Testis (tissue), 2 donors: ENCODE data around the gene PFDN5.

Source experiments
- POLR2A ChIP-seq: fragments of 450-650 bp; IDR thresholded peaks from one replicate; pipeline ENCODE4 v1.6.1; 2017; ENCODE audit warnings: antibody characterized with exemption, mild to moderate bottlenecking, moderate library complexity
- TF ChIP-seq, protein P1 (sequence below), 3 experiments: fragments of 450-650 bp in 2 of 3; fragments of 200-600 bp in 1 of 3; sonication (generic) in 1 of 3; IDR thresholded peaks; one replicate each; pipeline ENCODE4 v1.5.1; 2016 to 2019; ENCODE audit warnings: antibody characterized with exemption in 3 of 3, mild to moderate bottlenecking in 2 of 3, moderate library complexity in 1 of 3

DNA sequence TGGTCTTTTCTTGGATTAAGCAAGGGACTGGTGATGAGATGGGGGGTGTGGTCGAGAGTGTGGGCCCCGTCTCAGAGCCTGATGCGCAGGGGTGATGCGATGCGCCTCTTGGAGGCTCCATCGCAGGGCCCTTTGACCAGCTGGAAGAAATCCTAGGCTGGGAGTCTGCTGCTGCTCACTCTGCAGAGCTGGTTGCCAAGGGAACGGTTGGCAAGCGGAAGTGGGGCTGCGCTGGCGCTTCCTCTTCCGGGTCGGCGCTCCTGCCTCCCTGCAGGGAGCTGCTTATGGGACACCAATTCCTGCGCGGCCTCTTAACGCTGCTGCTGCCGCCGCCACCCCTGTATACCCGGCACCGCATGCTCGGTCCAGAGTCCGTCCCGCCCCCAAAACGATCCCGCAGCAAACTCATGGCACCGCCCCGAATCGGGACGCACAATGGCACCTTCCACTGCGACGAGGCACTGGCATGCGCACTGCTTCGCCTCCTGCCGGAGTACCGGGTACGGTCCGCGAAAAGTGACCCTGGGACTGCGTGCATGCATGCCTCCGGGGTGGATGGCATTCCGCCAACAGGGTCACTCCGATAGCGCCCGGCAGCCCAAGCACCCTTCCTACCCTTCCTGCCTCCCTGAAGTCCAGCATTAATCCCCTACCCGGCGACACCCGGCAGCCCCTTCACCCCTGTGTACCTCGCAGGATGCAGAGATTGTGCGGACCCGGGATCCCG lies 4.3 kb downstream of the PFDN5 start, which contains the start of gene MYG1:
- TF ChIP-seq POLR2A, result no peak
- TF ChIP-seq, protein P1, sequence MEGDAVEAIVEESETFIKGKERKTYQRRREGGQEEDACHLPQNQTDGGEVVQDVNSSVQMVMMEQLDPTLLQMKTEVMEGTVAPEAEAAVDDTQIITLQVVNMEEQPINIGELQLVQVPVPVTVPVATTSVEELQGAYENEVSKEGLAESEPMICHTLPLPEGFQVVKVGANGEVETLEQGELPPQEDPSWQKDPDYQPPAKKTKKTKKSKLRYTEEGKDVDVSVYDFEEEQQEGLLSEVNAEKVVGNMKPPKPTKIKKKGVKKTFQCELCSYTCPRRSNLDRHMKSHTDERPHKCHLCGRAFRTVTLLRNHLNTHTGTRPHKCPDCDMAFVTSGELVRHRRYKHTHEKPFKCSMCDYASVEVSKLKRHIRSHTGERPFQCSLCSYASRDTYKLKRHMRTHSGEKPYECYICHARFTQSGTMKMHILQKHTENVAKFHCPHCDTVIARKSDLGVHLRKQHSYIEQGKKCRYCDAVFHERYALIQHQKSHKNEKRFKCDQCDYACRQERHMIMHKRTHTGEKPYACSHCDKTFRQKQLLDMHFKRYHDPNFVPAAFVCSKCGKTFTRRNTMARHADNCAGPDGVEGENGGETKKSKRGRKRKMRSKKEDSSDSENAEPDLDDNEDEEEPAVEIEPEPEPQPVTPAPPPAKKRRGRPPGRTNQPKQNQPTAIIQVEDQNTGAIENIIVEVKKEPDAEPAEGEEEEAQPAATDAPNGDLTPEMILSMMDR (IDR thresholded peaks at IDR 0.05), result no peak
